K562 (cell line): Measurements from ENCODE around the gene RACGAP1. TPM values are rescaled to one million over a fixed set of nuclear protein-coding genes. Genes with fewer than 3 reads are reported as not detected.
A peak's percentile ranks its signal among the peaks of the same experiment; 100 is the strongest.

Experiments
- ARNT ChIP-seq, 2 experiments: fragments of 450-650 bp; IDR thresholded peaks; 2 replicates each; pipeline ENCODE4 v1.6.1; 2016; ENCODE audit warnings: mild to moderate bottlenecking in 1 of 2
- ATF3 ChIP-seq, 2 experiments: fragments of 450-650 bp in 1 of 2; sonication (generic) in 1 of 2; formaldehyde crosslinking in 1 of 2; IDR thresholded peaks in 1 of 2; conservative IDR thresholded peaks in 1 of 2; 2 replicates each; pipeline versions ENCODE4 v1.6.1 to v1.8.1; 2016 to 2023; ENCODE audit warnings: mild to moderate bottlenecking in 2 of 2, moderate library complexity in 2 of 2, inconsistent platforms in 1 of 2, missing genetic modification reagents in 1 of 2
- CBX8 ChIP-seq: fragments of 200-600 bp; sonication (generic); IDR thresholded peaks from 2 replicates; pipeline ENCODE4 v1.6.1; 2012; ENCODE audit warnings: borderline replicate concordance, mixed run types, low read depth, mild to moderate bottlenecking, moderate library complexity, mixed read lengths, low read length, control low read depth, inconsistent platforms; ENCODE audit not compliant: poor library complexity, severe bottlenecking; ENCODE audit errors: extremely low read depth
- CC2D1A ChIP-seq: fragments of 450-650 bp; IDR thresholded peaks from 2 replicates; pipeline ENCODE4 v1.6.1; 2017; ENCODE audit warnings: mild to moderate bottlenecking
- DIDO1 ChIP-seq: fragments of 450-650 bp; IDR thresholded peaks from 2 replicates; pipeline ENCODE4 v1.6.1; 2016; ENCODE audit warnings: low read depth, missing biosample characterization, missing genetic modification characterization
- E2F4 ChIP-seq: sonication (generic); formaldehyde crosslinking; IDR thresholded peaks from 2 replicates; pipeline ENCODE4 v1.8.0; 2022; ENCODE audit warnings: mild to moderate bottlenecking, low read depth, missing genetic modification reagents
- EHMT2 ChIP-seq: fragments of 450-650 bp; IDR thresholded peaks from 2 replicates; pipeline ENCODE4 v1.6.1; 2018; ENCODE audit warnings: antibody characterized with exemption
- ELF1 ChIP-seq: fragments of 200-800 bp; sonication (Bioruptor generic); IDR thresholded peaks from 2 replicates; pipeline ENCODE4 v1.6.1; 2016; ENCODE audit warnings: missing genetic modification characterization, missing compliant biosample characterization
- FOXK1 ChIP-seq: sonication (generic); formaldehyde crosslinking; IDR thresholded peaks from 2 replicates; pipeline ENCODE4 v1.8.0; 2022; ENCODE audit warnings: missing genetic modification reagents, mild to moderate bottlenecking, borderline replicate concordance
- FOXK2 ChIP-seq, 2 experiments: fragments of 450-650 bp; IDR thresholded peaks in 1 of 2; conservative IDR thresholded peaks in 1 of 2; 2 replicates each; pipeline ENCODE4 v1.6.1; 2016; ENCODE audit warnings: low read depth in 2 of 2, mild to moderate bottlenecking in 1 of 2
- GTF2F1 ChIP-seq: IDR thresholded peaks from 2 replicates; pipeline ENCODE4 v1.6.1; 2011; ENCODE audit warnings: low read depth, low read length, improper control_type of control experiment
- L3MBTL2 ChIP-seq: fragments of 450-650 bp; IDR thresholded peaks from 2 replicates; pipeline ENCODE4 v1.6.1; 2016; ENCODE audit warnings: mild to moderate bottlenecking, moderate library complexity
- MBD2 ChIP-seq: sonication (generic); IDR thresholded peaks from 2 replicates; pipeline ENCODE4 v1.6.1; 2016; ENCODE audit warnings: low read depth, borderline replicate concordance
- MECOM ChIP-seq: fragments of 250-450 bp; sonication (Bioruptor Pico); IDR thresholded peaks from 2 replicates; pipeline ENCODE4 v1.8.0; 2022; ENCODE audit warnings: inconsistent platforms
- MEF2A ChIP-seq: IDR thresholded peaks from 2 replicates; pipeline ENCODE4 v1.6.1; 2011; ENCODE audit warnings: low read depth, mild to moderate bottlenecking, low read length, moderate library complexity; ENCODE audit not compliant: control insufficient read depth
- MXI1 ChIP-seq: IDR thresholded peaks from 2 replicates; pipeline ENCODE4 v1.6.1; 2011; ENCODE audit warnings: low read depth, mild to moderate bottlenecking, improper control_type of control experiment, low read length
- NFE2L1 ChIP-seq: fragments of 450-650 bp; IDR thresholded peaks from 2 replicates; pipeline ENCODE4 v1.6.1; 2016; ENCODE audit warnings: missing genetic modification characterization, low read depth, mild to moderate bottlenecking, missing compliant biosample characterization, moderate library complexity, borderline replicate concordance
- POLR2AphosphoS5 ChIP-seq: IDR thresholded peaks from 2 replicates; pipeline ENCODE4 v1.6.1; 2011; ENCODE audit warnings: mild to moderate bottlenecking, low read depth, low read length, moderate library complexity; ENCODE audit not compliant: control insufficient read depth, insufficient read depth
- SMARCB1 ChIP-seq: IDR thresholded peaks from 2 replicates; pipeline ENCODE4 v1.6.1; 2011; ENCODE audit warnings: improper control_type of control experiment, low read depth; ENCODE audit not compliant: insufficient read length
- SMC3 ChIP-seq: conservative IDR thresholded peaks from 2 replicates; pipeline ENCODE4 v1.6.1; 2011; ENCODE audit warnings: low read depth, low read length, improper control_type of control experiment; ENCODE audit not compliant: insufficient read depth
- SUPT5H ChIP-seq: fragments of 450-650 bp; IDR thresholded peaks from 2 replicates; pipeline ENCODE4 v1.6.1; 2016
- TCF7 ChIP-seq: sonication (generic); IDR thresholded peaks from 2 replicates; pipeline ENCODE4 v1.6.1; 2016; ENCODE audit warnings: antibody characterized with exemption, borderline replicate concordance
- TRIM24 ChIP-seq, 2 experiments: fragments of 450-650 bp; IDR thresholded peaks; 2 replicates each; pipeline ENCODE4 v1.6.1; 2016
- TSC22D4 ChIP-seq: fragments of 450-650 bp; IDR thresholded peaks from 2 replicates; pipeline ENCODE4 v1.6.1; 2016; ENCODE audit warnings: missing genetic modification characterization, missing biosample characterization, control low read depth
- ZFP36 ChIP-seq: fragments of 150-350 bp; IDR thresholded peaks from 2 replicates; pipeline ENCODE4 v1.6.1; 2018; ENCODE audit warnings: low read length, low read depth; ENCODE audit not compliant: partially characterized antibody
- ZNF134 ChIP-seq: fragments of 250-450 bp; sonication (Bioruptor Pico); conservative IDR thresholded peaks from 2 replicates; pipeline ENCODE4 v1.4.0; 2020
- ZNF232 ChIP-seq: sonication (generic); formaldehyde crosslinking; IDR thresholded peaks from 2 replicates; pipeline ENCODE4 v1.8.0; 2022; ENCODE audit warnings: mild to moderate bottlenecking, missing genetic modification reagents
- ZNF830 ChIP-seq: fragments of 250-450 bp; sonication (Bioruptor Pico); IDR thresholded peaks from 2 replicates; pipeline ENCODE4 v1.5.0; 2021; ENCODE audit warnings: mild to moderate bottlenecking
- polyA plus RNA-seq, 8 experiments: library from polyadenylated mRNA; depleted of rRNA in 4 of 8; stranded (reverse) in 5 of 8; unstranded in 3 of 8; fragments of >200 nt; fragmentation: Nextera tagmentation in 2 of 8; fragmentation: Illumina TruSeq in 1 of 8; extraction: Ambion mirVana in 2 of 8; extraction: Trizol in 1 of 8; gene quantifications; 2 replicates each; pipeline versions ENCODE4 v1.2.1 to v1.2.3, GENCODE V29; 2011 to 2014; ENCODE audit warnings: inconsistent platforms in 1 of 8, missing spikeins in 1 of 8
- total RNA-seq, 7 experiments: library from RNA; depleted of rRNA in 6 of 7; stranded (reverse); fragments of >200 nt in 6 of 7; fragmentation: Illumina TruSeq in 2 of 7; extraction: Trizol in 2 of 7; gene quantifications; 2 replicates each; pipeline versions ENCODE4 v1.2.1 to v1.2.3, GENCODE V29; 2011 to 2021; ENCODE audit warnings: low replicate concordance in 1 of 7

RACGAP1 gene
- total and polyA plus RNA-seq, 9 of the 15 experiments (the other 6 are each of a cell fraction or from before 2014, with no cell fraction given): 56.4 to 92.9 (median 71.8) TPM

- TF ChIP-seq ARNT (IDR thresholded peaks at IDR 0.05): peak in 1 of 2 experiments; percentile 71; a peak in 1 of 4 replicates
- TF ChIP-seq TCF7: no peak
- TF ChIP-seq MECOM: peak; percentile 17; the same call in 1 of the 2 replicates
- peak; percentile 85 for TF ChIP-seq L3MBTL2
- no peak for TF ChIP-seq NFE2L1
- 0 out of 2 replicates have a peak, but pooled peaks have one; percentile 58 for TF ChIP-seq GTF2F1
- TF ChIP-seq SUPT5H: peak; percentile 90
- peak; percentile 44; the same call in 1 of the 2 replicates for TF ChIP-seq EHMT2
- no peak; the same call in 1 of the 2 replicates for TF ChIP-seq FOXK1
- TF ChIP-seq ELF1 (tag): peak; percentile 98
- TF ChIP-seq TSC22D4 (tag): no peak
- peak; percentile 70 to 79 for TF ChIP-seq FOXK2 (conservative IDR thresholded peaks at IDR 0.05 in 1 of 2, IDR thresholded peaks at IDR 0.05 in 1 of 2; ENCODE audit: low read depth in 2 of 2)
- TF ChIP-seq MBD2: peak; percentile 76
- TF ChIP-seq ZNF134: no peak
- TF ChIP-seq ZNF232 (CRISPR knock-in tag): no peak
- TF ChIP-seq CC2D1A: peak; percentile 98
- TF ChIP-seq DIDO1 (tag): peak; percentile 72
- TF ChIP-seq ZFP36: no peak
- no peak for TF ChIP-seq MEF2A
- TF ChIP-seq MXI1: no peak
- TF ChIP-seq SMARCB1: no peak
- no peak for TF ChIP-seq SMC3
- peak in 1 of 2 experiments; percentile 32; a peak in 1 of 4 replicates for TF ChIP-seq TRIM24 (IDR thresholded peaks at IDR 0.05)
- TF ChIP-seq ZNF830 (CRISPR knock-in tag): no peak
- TF ChIP-seq E2F4 (CRISPR knock-in tag): peak; percentile 96
- peak; percentile 50; the same call in 1 of the 2 replicates for TF ChIP-seq ATF3 (IDR thresholded peaks at IDR 0.05)
- TF ChIP-seq ATF3 (CRISPR knock-in tag; conservative IDR thresholded peaks at IDR 0.05): no peak; the same call in 1 of the 2 replicates
- no peak for TF ChIP-seq CBX8
- peak; percentile 63 for TF ChIP-seq POLR2AphosphoS5
These were observed at the start of gene RACGAP1 (continued) for GRCh38 chr12:50025187-50026059.
